HL-60 (cell line): ENCODE results near the gene DDR2.

ENCODE experiments used
- CTCF ChIP-seq: IDR thresholded peaks from one replicate; pipeline ENCODE4 v1.5.1; 2011; ENCODE audit warnings: low read length, control low read depth, inconsistent platforms; ENCODE audit not compliant: insufficient read depth
- POLR2AphosphoS5 ChIP-seq: IDR thresholded peaks from 2 replicates; pipeline ENCODE4 v1.6.1; 2012; ENCODE audit warnings: low read depth
- REST ChIP-seq: IDR thresholded peaks from 2 replicates; pipeline ENCODE4 v1.6.1; 2012; ENCODE audit warnings: low read depth; ENCODE audit not compliant: insufficient replicate concordance

GRCh38 chr1:162779043-162779442 lies 146.8 kb downstream of the DDR2 start:
- TF ChIP-seq CTCF (no peak), POLR2AphosphoS5 (no peak), REST (no peak)
